GM10847 (cell line): ENCODE results near the gene SNX12.
A peak's percentile ranks its signal among the peaks of the same experiment; 100 is the strongest.

Experiments used
- POLR2A ChIP-seq: IDR thresholded peaks from 2 replicates; pipeline ENCODE4 v1.6.1; 2011; ENCODE audit not compliant: insufficient read length; ENCODE audit errors: extremely low read depth

Gene SNX12

DNA sequence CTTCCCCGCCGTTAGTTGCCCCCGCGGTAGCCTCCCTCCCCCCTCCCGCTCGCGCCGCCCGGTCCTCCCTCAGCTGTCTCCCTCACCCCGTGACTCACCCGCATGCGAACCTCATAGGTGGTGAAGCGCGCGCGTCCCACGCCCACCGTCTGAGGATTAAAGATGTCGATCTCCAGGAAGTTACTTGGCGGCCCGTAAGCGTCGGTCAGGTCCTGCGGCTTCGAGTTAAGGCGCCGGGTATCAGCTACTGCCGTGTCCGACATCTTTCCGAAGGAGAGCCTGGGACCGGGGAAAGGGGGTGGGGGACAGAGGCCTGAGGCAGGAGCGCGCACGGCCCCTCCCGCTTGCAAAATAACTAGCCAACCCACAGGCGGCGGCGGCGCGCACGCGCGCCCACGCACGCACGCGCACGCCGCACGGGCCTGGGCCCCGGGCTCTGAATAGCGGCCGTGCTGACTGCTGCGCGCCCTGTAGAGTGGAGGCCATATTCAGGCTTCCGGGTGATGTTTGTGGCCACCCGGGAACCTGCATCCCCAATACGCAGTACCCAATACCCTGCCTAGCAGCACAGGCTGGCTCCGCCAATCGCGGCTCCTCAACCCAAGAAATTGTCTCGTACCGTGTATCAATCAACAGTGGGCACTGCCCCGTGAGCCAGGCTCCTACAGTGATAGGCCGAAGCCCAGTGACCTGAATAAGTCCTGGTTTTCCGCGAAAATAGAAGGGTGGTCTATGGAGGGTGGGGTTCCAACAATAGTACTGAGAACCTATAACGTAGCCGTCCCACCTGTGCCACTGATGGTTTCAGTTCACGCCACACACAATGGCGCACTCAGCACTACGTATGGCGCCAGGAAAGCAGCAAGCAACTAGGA lies at the start of gene SNX12:
Gene SNX12, minus strand, starts transcription at position 291 of the 875 bp plus-strand sequence. Its CDS starts 28 bp downstream, at position 263.
- TF ChIP-seq POLR2A = peak; percentile 38

DNA sequence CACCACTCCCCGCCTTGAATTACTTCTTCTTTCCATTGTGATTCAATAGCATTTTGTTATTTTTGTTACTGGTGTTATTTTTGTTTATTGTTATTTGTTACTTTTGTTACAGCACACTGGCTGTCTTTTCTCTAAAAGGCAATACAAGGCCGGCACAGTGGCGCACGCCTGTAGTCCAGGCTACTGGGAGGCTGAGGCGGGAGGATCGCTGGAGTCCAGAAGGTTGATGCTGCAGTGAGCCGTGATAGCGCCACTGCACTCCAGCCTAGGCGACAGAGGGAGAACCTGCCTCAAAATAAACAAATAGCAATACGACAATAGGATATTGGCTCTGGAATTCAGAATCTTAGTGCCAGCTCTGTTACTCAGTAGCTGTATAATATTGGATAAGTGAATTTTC lies 49.2 kb upstream of the SNX12 start:
- no peak for TF ChIP-seq POLR2A

DNA sequence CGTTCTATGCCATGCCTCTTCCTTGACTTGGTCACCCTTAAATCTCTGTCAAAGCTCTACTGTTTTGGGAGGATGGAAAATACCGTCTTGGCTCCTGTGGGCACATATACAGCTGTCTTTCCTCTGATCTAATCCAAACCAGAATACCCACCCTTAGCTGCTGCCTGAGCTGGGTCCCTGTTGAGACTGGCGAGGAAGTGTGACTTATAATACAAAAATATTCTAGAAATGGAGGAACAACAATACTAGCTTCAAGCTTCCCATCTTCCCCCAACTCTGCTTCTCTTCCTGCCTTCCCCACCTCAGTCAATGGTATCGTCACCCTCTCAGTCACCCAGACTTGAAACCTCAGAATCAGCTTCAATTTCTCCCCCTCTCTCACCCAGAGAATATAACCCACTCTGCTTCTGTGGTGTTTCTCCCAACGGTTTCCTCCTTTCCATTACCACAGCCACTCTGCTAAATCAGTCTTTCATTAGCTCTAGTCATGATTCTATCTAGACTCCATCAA lies 43.8 kb upstream of the SNX12 start:
- no peak for TF ChIP-seq POLR2A

DNA sequence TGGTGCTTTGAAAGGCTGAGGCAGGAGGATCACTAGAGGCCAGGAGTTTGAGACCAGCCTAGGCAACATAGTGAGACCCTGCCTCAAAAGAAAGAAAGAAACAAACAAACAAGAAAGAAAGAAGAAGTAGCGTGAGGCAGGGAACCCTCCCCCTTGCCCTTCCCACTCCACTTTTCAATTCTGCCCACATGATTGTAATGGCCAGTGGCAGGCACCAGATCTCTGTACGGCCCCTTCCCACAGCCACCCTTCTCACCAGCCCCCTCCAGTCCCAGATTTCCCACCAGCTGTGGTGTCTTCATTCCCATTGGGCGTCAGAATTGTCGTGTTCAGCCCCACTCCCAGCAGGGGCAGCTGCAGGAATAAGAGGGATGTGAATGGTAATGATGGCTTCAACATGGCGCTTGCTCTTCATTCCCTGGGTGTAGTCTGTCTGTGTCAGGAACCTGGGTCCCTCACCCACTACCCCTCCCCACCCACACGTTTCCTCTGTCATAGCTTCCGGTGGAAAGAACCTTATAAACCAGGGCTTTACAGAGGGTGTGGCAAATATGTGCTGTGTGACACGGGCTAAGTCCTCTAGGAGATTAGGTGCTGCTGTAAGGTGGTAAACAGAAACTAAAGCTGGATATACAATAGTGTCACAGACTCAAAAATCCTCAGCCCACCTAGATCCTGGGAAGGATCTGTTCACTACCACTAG lies 43.2 kb upstream of the SNX12 start, which contains the start of gene IL2RG:
Gene IL2RG, minus strand, starts transcription at position 437 of the 703 bp plus-strand sequence. Its CDS starts 38 bp downstream, at position 399.
- TF ChIP-seq POLR2A = peak; percentile 47

DNA sequence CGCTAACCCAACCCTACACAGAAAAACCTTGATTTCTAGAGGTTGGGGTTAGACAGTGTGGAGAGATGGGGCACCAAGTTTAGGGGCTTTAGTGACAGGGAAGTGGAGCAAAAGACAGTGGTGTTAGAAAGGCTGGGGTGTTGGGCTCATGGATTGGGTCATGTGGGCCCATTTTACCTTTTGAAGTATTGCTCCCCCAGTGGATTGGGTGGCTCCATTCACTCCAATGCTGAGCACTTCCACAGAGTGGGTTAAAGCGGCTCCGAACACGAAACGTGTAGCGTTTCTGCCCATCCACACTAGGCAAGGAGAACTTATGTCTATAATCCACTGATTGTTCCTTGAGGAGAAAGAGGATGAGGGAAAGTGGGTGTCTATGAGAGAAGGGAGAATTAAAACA lies 40.9 kb upstream of the SNX12 start:
- TF ChIP-seq POLR2A = no peak

DNA sequence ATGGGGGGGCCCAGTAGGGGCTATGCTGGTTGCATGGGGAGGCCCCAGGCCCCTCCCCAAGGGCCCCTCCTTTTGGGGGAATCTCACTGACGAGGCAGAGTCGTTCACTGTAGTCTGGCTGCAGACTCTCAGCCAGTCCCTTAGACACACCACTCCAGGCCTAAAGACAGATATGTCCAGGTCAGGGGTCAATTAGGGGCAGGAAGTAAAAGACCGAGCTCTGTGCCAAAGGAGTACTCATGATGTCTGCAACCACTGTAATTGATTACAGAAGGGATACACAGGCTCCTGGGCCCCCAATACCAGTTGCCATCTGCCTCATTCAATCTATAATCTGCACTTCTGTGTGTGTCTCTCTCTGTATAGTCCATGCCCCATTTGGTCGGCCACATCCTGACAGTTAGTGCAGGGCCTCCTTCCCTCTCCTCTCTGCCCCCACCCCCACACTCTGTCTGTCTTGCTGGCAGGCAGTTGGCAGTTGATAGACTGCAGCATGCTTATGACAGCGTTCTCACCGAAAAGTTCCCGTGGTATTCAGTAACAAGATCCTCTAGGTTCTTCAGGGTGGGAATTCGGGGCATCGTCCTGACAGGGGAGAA lies 39.7 kb upstream of the SNX12 start:
- TF ChIP-seq POLR2A = no peak

- no peak for TF ChIP-seq POLR2A
Observed at GRCh38 chrX:71107245-71107644, 39.1 kb upstream of the SNX12 start.

DNA sequence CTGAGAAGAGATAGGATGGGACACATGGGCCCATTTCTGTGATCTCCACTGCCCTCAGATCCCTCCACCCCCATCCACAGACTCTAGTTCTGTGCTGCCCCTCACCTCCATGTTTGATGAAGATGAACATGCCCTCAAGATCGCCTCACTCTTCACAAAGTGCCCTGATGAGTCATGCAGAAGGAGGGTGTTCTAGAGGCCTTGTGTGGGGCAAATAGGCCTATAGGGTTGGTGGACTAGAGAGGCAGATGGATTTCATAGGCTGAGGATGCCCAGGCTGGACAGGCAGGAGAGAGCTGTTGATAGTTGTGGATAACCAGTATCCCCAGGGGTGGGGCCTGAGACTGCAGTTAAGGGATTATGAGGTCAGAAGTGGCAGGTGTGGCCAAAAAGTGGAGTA lies 38.3 kb upstream of the SNX12 start, which contains the start of gene CXorf65:
Gene CXorf65, minus strand, starts transcription at position 314 of the 400 bp plus-strand sequence. Its CDS starts 184 bp downstream, at position 130.
- TF ChIP-seq POLR2A = no peak

DNA sequence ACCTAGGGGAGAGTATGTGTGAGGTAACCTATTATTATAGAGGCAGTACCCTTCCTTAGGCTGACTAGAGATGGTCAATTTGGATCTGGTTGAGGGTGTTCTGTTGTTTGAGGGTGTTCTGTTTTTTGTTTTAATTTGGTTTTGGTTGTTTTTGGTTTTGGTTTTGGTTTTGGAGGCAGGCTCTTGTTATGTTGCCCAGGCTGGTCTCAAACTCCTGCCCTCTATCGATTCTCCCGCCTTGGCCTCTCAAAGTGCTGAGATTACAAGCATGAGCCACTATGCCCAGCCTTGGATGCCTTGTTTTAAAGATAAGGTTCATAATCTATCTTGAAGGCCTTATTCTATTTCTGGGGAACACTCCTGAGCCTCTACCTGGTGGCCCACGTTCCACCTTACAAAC lies 37.5 kb upstream of the SNX12 start:
- no peak for TF ChIP-seq POLR2A

GRCh38 chrX:71103110-71103983 lies 35.2 kb upstream of the SNX12 start:
- no peak for TF ChIP-seq POLR2A

DNA sequence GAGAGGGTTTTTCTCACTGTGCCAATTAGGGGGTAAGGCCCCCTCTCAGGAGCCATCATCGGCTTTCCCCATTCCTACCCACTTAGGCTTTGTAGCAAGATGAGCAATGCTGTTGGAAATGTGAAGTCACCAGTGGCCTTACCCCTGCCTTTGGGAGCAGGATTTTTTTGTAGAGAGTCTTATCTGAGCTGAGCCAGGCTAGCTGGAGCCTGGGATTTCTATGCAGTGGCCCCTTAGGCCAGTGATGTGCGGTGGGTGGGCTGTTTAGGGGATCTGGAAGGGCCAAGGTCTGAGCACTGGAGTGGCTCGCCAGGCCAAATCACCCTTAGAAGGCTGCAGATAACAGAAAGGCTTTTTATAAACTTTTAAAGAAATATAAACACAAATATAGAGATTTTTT lies 34.2 kb upstream of the SNX12 start:
- TF ChIP-seq POLR2A = no peak

DNA sequence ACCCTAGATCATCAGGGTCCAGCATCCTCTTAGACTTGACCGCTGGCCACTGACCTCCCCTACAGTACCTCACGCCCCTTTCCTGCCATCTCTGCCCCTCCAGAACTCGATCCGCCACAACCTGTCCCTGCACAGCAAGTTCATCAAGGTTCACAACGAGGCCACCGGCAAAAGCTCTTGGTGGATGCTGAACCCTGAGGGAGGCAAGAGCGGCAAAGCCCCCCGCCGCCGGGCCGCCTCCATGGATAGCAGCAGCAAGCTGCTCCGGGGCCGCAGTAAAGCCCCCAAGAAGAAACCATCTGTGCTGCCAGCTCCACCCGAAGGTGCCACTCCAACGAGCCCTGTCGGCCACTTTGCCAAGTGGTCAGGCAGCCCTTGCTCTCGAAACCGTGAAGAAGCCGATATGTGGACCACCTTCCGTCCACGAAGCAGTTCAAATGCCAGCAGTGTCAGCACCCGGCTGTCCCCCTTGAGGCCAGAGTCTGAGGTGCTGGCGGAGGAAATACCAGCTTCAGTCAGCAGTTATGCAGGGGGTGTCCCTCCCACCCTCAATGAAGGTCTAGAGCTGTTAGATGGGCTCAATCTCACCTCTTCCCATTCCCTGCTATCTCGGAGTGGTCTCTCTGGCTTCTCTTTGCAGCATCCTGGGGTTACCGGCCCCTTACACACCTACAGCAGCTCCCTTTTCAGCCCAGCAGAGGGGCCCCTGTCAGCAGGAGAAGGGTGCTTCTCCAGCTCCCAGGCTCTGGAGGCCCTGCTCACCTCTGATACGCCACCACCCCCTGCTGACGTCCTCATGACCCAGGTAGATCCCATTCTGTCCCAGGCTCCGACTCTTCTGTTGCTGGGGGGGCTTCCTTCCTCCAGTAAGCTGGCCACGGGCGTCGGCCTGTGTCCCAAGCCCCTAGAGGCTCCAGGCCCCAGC lies 32.7 kb upstream of the SNX12 start:
- TF ChIP-seq POLR2A = no peak

- no peak for TF ChIP-seq POLR2A
Observed at GRCh38 chrX:71099736-71100135, 31.6 kb upstream of the SNX12 start.
